Fibroblast of lung (primary cell): Measurements from ENCODE around the gene ATP6V0C. TPM values are rescaled to one million over a fixed set of nuclear protein-coding genes. Genes with fewer than 3 reads are reported as not detected.

Experiments
- DNase-seq, 2 donors: peaks; one replicate each; pipeline versions ENCODE4 v3.0.0 to v3.0.0-alpha.2; 2010; ENCODE audit warnings: low read depth in 2 of 2
- H2AFZ ChIP-seq: 2 replicates; pipeline ENCODE4 v1.5.1; 2012; ENCODE audit warnings: low read length, control low read depth, inconsistent platforms
- H3K27ac ChIP-seq: 2 replicates; pipeline ENCODE4 v1.5.1; 2011; ENCODE audit warnings: low read length, control low read depth; ENCODE audit not compliant: insufficient read depth
- H3K27me3 ChIP-seq: 2 replicates; pipeline ENCODE4 v1.5.1; 2011; ENCODE audit warnings: mild to moderate bottlenecking, low read length; ENCODE audit not compliant: control insufficient read depth, insufficient read depth
- H3K36me3 ChIP-seq: 2 replicates; pipeline ENCODE4 v1.5.1; 2011; ENCODE audit warnings: low read length; ENCODE audit not compliant: control insufficient read depth, insufficient read depth
- H3K4me1 ChIP-seq: 2 replicates; pipeline ENCODE4 v1.5.1; 2011; ENCODE audit warnings: low read length; ENCODE audit not compliant: control insufficient read depth, insufficient read depth; ENCODE audit errors: extremely low read depth
- H3K4me2 ChIP-seq: 2 replicates; pipeline ENCODE4 v1.5.1; 2011; ENCODE audit warnings: low read length, control low read depth; ENCODE audit not compliant: insufficient read depth; ENCODE audit errors: extremely low read depth
- H3K4me3 ChIP-seq, 4 experiments: fragments of 200-600 bp in 1 of 4; sonication (generic) in 1 of 4; replicated peaks in 1 of 4; 2 replicates each; pipeline ENCODE4 v1.5.1; 2011 to 2016; ENCODE audit warnings: low read length in 4 of 4, low read depth in 3 of 4, mild to moderate bottlenecking in 3 of 4, control low read depth in 2 of 4, inconsistent platforms in 1 of 4, mixed read lengths in 1 of 4; ENCODE audit not compliant: insufficient read depth in 1 of 4; ENCODE audit errors: control extremely low read depth in 1 of 4
- H3K79me2 ChIP-seq: 2 replicates; pipeline ENCODE4 v1.5.1; 2012; ENCODE audit warnings: mild to moderate bottlenecking, low read length, inconsistent platforms; ENCODE audit not compliant: control insufficient read depth, insufficient read depth
- H3K9ac ChIP-seq: 2 replicates; pipeline ENCODE4 v1.5.1; 2011; ENCODE audit warnings: mild to moderate bottlenecking, low read length, control low read depth; ENCODE audit not compliant: insufficient read depth
- H3K9me3 ChIP-seq: 2 replicates; pipeline ENCODE4 v1.5.1; 2012; ENCODE audit warnings: low read depth, low read length; ENCODE audit not compliant: control insufficient read depth, insufficient read depth
- H4K20me1 ChIP-seq: 2 replicates; pipeline ENCODE4 v1.5.1; 2011; ENCODE audit warnings: low read length; ENCODE audit not compliant: control insufficient read depth, insufficient read depth; ENCODE audit errors: extremely low read depth
- EZH2 ChIP-seq: IDR thresholded peaks from 2 replicates; pipeline ENCODE4 v1.5.1; 2012; ENCODE audit warnings: low read length, control low read depth, mild to moderate bottlenecking; ENCODE audit errors: missing control alignments
- polyA plus RNA-seq, 2 donors: library from polyadenylated mRNA; depleted of rRNA in 1 of 2; stranded (reverse) in 1 of 2; unstranded in 1 of 2; fragments of >200 nt; gene quantifications; 2 replicates each; pipeline ENCODE4 v1.2.1, GENCODE V29; 2011 to 2012; ENCODE audit warnings: missing spikeins in 1 of 2
- total RNA-seq: library from RNA; depleted of rRNA; stranded (reverse); fragments of >200 nt; gene quantifications from 2 replicates; pipeline ENCODE4 v1.2.1, GENCODE V29; 2014
- TF ChIP-seq, protein P1 (sequence below), 2 donors: IDR thresholded peaks in 1 of 2; conservative IDR thresholded peaks in 1 of 2; 1 replicate in 1 of 2; 2 replicates in 1 of 2; pipeline ENCODE4 v1.5.1; 2011 to 2012; ENCODE audit warnings: low read length in 2 of 2, control low read depth in 1 of 2, inconsistent platforms in 1 of 2, low read depth in 1 of 2, mild to moderate bottlenecking in 1 of 2

The ATP6V0C gene
- total and polyA plus RNA-seq, 2 donors (not counting 1 experiment from before 2014, with no cell fraction given): 11.2 to 43.0 TPM

DNA sequence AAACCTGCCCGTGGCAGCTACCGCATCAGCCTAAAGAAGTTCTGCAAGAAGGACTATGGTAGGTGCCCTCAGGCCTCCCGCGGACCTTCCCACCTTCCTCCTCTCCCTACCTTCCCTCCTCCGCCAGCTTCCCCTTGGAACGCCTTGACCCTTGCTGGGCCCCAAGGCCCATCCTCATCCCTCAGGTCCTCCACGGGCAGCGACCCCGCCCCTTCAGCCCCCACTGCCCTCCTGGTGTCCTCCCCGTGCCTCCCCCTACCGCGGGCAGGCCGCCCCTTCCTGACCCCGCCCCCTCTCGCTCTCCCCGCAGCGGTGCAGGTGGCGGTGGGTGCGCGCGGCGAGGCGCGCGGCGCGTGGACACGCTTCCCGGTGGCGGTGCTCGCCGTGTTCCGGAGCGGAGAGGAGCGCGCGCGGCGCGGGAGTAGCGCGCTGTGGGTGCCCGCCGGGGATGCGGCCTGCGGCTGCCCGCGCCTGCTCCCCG lies 40.3 kb upstream of the ATP6V0C start:
- H3K79me2 ChIP-seq: peaks cover 3% of the 10 kb centered on the region
- no peak for DNase-seq
- no peak overlapping the region for H3K27ac ChIP-seq
- H3K36me3 ChIP-seq: no peaks in the 10 kb centered on the region
- H4K20me1 ChIP-seq: no peaks in the 10 kb centered on the region
- peak overlapping the region in 1 of 4 experiments; percentile 27 for H3K4me3 ChIP-seq
- no peak overlapping the region for H3K4me2 ChIP-seq
- peaks cover 12% of the 10 kb centered on the region for H3K4me1 ChIP-seq
- H3K27me3 ChIP-seq: no peaks in the 10 kb centered on the region
- TF ChIP-seq EZH2: no peak
- TF ChIP-seq, protein P1, sequence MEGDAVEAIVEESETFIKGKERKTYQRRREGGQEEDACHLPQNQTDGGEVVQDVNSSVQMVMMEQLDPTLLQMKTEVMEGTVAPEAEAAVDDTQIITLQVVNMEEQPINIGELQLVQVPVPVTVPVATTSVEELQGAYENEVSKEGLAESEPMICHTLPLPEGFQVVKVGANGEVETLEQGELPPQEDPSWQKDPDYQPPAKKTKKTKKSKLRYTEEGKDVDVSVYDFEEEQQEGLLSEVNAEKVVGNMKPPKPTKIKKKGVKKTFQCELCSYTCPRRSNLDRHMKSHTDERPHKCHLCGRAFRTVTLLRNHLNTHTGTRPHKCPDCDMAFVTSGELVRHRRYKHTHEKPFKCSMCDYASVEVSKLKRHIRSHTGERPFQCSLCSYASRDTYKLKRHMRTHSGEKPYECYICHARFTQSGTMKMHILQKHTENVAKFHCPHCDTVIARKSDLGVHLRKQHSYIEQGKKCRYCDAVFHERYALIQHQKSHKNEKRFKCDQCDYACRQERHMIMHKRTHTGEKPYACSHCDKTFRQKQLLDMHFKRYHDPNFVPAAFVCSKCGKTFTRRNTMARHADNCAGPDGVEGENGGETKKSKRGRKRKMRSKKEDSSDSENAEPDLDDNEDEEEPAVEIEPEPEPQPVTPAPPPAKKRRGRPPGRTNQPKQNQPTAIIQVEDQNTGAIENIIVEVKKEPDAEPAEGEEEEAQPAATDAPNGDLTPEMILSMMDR (conservative IDR thresholded peaks at IDR 0.05 in 1 of 2, IDR thresholded peaks at IDR 0.05 in 1 of 2; ENCODE audit: low read depth in 1 of 2, low read length in 2 of 2): no peak
- H3K9ac ChIP-seq: no peak overlapping the region
- no peak overlapping the region for H2AFZ ChIP-seq
- H3K9me3 ChIP-seq: no peaks in the 10 kb centered on the region

DNA sequence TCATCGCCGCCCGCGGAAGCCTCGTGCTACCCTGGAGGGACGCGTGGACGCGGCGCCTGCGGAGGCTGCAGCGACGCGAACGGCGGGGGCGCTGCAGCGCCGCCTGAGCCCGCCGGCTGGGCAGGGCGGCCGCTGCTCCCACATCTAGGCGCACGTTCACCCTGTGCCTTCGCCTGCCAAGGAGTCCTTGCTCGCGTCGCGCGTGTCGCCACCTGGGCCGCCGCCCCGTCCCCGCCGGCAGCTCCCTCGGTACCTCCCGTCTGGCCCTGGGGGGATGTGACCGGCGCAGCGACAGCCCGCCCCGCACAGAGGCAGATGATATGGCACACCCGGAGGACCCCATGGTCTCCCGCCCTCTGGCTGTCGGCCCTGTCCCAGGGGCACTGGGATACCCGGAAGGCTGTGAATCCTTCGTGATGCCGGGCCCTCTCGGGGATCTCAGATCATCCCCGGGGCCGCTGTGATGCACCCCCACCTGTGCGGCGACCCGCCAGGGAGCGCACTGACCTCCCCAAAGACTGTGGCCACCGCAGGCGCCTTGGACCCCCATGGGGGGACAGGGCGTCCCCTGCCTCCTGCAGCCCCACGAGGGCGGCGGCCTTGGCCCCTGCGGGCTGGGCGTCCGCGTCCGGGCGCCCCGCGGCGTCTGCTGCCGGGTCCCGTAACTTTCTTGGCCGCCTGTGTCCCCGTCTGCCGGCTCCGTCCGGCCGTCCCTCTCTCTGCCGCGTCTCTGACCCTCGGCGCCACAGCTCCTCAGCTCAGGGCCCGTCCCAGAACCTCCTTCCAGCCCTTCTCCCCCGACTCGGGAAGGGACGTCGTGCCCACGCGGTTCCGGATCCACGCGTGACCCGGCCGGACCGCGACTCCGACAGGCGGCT lies 39.5 kb upstream of the ATP6V0C start:
- TF ChIP-seq, protein P1 (conservative IDR thresholded peaks at IDR 0.05 in 1 of 2, IDR thresholded peaks at IDR 0.05 in 1 of 2; ENCODE audit: low read depth in 1 of 2, low read length in 2 of 2): peak in 1 of 2 donors; percentile 23
- TF ChIP-seq EZH2: no peak
- H3K36me3 ChIP-seq: no peaks in the 10 kb centered on the region
- no peaks in the 10 kb centered on the region for H3K9me3 ChIP-seq
- DNase-seq: peak in 1 of 2 donors; percentile 39
- peak overlapping the region; percentile 82 for H3K27ac ChIP-seq
- no peaks in the 10 kb centered on the region for H3K27me3 ChIP-seq
- H3K4me2 ChIP-seq: peak overlapping the region; percentile 87
- peaks cover 3% of the 10 kb centered on the region for H3K79me2 ChIP-seq
- H3K9ac ChIP-seq: peak overlapping the region; percentile 77
- peaks cover 9% of the 10 kb centered on the region for H3K4me1 ChIP-seq
- peak overlapping the region; percentile 59 to 74 (median 70) for H3K4me3 ChIP-seq
- H2AFZ ChIP-seq: peak overlapping the region; percentile 74
- no peaks in the 10 kb centered on the region for H4K20me1 ChIP-seq

DNA sequence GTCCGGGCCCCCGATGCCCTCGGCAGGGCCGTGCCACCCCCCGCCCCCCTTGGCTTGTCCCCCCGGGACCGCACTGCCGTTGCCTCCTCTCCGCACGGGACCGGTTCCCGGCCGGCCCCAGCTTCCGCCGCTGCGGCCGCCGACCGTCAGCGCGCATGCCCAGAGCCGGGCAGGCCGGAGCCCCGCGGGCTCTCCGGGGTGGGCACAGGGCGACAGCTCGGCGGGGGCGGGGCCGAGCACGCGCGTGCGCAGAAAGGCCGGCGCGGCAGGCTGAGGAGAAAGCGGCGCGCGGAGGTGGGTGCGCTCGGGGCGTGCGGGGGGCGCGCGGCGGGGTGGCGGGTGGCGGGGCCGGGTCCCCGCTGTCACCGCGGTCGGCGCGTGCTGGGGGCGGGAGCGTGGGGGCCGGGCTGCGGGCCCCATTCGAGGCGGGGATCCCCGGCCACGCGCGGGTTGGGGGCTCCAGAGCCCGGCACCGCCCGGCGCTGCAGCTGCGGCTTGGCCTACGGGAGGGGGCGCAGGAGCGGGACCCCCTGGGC lies 38.8 kb upstream of the ATP6V0C start, which contains the start of gene TBC1D24:
TSS of gene TBC1D24 (plus strand) at position 251 of the 536 bp plus-strand sequence. CDS start 21,022 bp downstream, outside the sequence.
- TF ChIP-seq, protein P1 (conservative IDR thresholded peaks at IDR 0.05 in 1 of 2, IDR thresholded peaks at IDR 0.05 in 1 of 2; ENCODE audit: low read depth in 1 of 2, low read length in 2 of 2): no peak
- Histone ChIP-seq H3K4me1 (peaks cover 9% of the 10 kb centered on the region), H3K4me3 (peak within 1 kb of the TSS; percentile 59 to 74 (median 70)), H3K27me3 (no peaks in the 10 kb centered on the region), H4K20me1 (no peaks in the 10 kb centered on the region), H3K4me2 (peak within 1 kb of the TSS; percentile 87), H3K36me3 (no peaks in the 10 kb centered on the region), H3K9ac (peak within 1 kb of the TSS; percentile 77), H3K79me2 (peaks cover 3% of the 10 kb centered on the region), H2AFZ (peak within 1 kb of the TSS; percentile 74), H3K9me3 (no peaks in the 10 kb centered on the region), H3K27ac (peak within 1 kb of the TSS; percentile 82)
- peak; percentile 62 to 77 for DNase-seq
